ENCODE data around the gene ROR2.

The ROR2 gene

DNA sequence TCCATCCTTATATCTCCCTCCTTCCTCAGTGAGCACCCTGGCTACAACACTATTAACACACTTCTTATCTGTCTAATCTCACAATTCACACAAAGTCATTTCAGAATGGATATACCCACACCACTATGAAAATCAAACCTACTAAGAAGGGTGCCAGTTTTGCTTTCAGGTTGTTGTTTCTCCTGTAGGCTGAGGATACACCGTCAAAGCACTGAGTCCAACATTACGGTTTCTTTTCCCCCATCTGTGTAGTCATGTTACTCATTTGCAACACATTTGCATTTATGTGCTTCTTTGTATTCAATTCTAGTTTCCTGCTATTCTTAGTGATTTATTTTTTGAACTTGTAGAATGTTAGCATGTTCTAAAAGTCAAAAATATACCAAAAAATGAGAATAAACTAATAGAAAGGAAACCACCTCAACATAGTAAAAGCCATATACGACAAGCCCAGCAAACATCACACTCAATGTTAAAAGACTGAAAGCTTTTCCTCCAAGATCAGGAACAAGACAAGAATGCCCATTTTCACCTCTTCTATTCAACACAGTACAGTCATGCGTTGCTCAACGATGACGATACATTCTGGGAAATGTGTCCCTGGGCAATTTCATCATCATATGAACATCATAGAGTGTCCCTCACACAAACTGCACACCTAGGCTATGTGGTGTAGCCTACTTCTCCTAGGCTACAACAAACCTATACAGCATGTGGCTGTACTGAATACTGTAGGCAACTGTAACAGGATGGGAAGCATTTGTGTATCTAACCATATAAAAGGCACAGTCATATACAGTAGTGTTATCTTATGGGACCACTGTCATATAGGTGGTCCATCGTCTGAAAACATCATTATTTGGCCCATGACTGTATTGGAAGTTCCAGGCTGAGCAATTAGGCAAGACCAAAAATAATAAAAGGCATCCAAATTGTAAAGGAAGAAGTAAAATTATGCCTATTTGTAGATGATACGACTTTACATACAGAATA, 6.3 kb downstream of the ROR2 start:
- peak in 1 of 2 experiments; percentile 19 for DNase-seq

GRCh38 chr9:91942201-91942600, 7.8 kb downstream of the ROR2 start:
- no peak for TF ChIP-seq GATA1 (IDR thresholded peaks at IDR 0.05; ENCODE audit: low read depth, low read length)
- no peak for TF ChIP-seq POLR2A (IDR thresholded peaks at IDR 0.05; ENCODE audit: low read length)
- DNase-seq: no peak

More for the DNA sequence above, 6.3 kb downstream of the ROR2 start:
- TF ChIP-seq POLR2A (IDR thresholded peaks at IDR 0.05; ENCODE audit: low read length) (no peak), GATA1 (IDR thresholded peaks at IDR 0.05; ENCODE audit: low read depth, low read length) (no peak)

DNA sequence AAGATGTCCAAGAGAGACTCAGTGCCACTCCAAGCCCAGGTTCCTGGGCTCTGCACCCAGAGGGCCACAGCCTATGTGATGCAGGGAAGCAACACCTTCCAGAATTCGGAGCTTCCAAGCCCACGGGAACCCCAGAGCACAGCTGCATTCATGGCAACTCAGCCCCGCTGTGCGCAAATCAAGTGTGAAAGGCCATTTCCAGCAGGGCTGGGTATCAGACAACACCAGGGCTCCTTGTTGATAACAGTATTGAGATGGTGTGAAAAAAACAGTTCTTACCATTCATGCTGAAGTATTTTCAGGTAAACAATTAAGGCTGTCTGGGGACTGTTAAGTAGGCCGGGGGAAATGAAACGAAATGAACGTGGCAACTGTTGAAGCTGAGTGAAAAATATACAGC, 10.1 kb downstream of the ROR2 start:
- no peak for DNase-seq
- TF ChIP-seq POLR2A (IDR thresholded peaks at IDR 0.05; ENCODE audit: low read length) (no peak), GATA1 (IDR thresholded peaks at IDR 0.05; ENCODE audit: low read depth, low read length) (no peak)

DNA sequence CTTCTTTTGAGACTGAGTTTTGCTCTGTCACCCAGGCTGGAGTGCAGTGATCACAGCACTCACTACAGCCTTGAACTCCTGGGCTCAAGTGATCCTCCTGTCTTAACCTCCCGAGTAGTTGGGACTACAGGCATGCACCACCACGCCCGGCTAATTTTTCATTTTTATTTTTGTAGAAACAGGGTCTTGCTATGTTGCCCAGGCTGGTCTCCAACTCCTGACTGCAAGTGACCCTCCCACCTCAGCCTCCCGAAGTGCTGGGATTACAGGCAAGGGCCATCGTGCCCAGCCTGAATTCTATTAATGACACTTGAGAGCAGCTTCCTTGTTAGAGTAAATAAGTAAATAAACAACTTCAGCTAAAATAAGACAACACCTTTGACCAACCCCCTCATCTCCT, 12.3 kb downstream of the ROR2 start:
- TF ChIP-seq GATA1 (IDR thresholded peaks at IDR 0.05; ENCODE audit: low read depth, low read length) (no peak), POLR2A (IDR thresholded peaks at IDR 0.05; ENCODE audit: low read length) (no peak)
- no peak for DNase-seq

- DNase-seq: no peak
- TF ChIP-seq GATA1 (IDR thresholded peaks at IDR 0.05; ENCODE audit: low read depth, low read length) (no peak), POLR2A (IDR thresholded peaks at IDR 0.05; ENCODE audit: low read length) (no peak)
Measured at GRCh38 chr9:91937056-91937455, 13.0 kb downstream of the ROR2 start.

GRCh38 chr9:91935805-91936514, 14.1 kb downstream of the ROR2 start:
- TF ChIP-seq POLR2A (IDR thresholded peaks at IDR 0.05; ENCODE audit: low read length) (no peak), GATA1 (IDR thresholded peaks at IDR 0.05; ENCODE audit: low read depth, low read length) (no peak)
- no peak for DNase-seq

GRCh38 chr9:91935066-91935749, 14.8 kb downstream of the ROR2 start:
- DNase-seq: no peak
- TF ChIP-seq GATA1 (IDR thresholded peaks at IDR 0.05; ENCODE audit: low read depth, low read length) (no peak), POLR2A (IDR thresholded peaks at IDR 0.05; ENCODE audit: low read length) (no peak)

DNA sequence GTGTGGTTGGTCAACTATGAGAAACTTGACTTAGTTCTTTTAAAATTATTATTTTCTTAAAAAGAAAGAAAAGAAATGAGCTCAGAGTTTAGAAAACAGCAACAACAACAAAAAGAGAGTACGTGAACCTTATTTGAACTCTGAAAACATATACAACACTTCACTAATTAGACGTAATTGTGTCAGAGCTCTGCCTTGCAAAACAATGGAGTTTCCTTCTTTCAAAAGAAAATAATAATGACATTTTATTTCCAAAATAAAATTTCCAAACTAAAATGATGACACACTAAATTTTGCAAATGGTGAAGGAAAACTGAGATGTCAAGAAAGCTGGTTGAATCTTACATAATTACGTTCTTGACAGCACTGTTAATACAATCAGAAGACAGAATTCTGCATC, 15.4 kb downstream of the ROR2 start:
- no peak for TF ChIP-seq GATA1 (IDR thresholded peaks at IDR 0.05; ENCODE audit: low read depth, low read length)
- no peak for TF ChIP-seq POLR2A (IDR thresholded peaks at IDR 0.05; ENCODE audit: low read length)
- no peak for DNase-seq

DNA sequence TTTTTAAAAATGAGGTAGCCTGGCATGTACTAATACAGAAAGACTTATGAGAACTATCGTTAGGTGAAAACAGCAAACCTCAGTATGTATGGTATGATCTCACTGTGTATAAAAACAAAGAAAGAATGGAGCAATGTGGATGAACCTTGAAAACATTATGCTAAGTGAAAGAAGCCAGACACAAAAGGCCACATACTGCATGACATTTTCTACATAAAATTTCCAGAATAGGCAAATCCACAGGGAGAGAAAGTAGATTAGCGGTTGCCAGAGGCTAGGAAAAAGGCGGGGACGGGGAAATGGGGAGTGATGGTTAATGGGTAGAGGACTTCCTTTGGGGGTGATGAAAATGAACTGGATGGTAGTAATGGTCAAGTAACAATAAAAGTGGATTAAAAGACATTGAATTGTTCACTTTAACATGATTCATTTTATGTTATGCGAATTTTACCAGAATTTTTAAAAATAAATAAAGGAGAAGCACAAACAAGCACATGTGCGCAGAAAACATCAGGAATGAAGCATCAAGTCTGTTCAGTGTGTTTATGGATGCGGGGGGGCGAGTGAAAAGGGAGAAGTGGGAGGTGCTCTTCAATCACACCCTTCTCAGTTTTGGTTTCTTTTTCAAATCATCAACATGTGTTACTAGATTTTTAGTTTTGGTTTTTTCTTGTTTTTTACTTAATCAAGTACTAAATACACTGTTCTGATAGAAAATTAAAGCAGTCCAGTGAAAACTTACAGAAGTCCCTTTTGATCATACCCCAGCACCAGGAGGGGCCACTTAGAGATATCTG, 16.3 kb downstream of the ROR2 start:
- no peak for DNase-seq
- no peak for TF ChIP-seq GATA1 (IDR thresholded peaks at IDR 0.05; ENCODE audit: low read depth, low read length)

DNA sequence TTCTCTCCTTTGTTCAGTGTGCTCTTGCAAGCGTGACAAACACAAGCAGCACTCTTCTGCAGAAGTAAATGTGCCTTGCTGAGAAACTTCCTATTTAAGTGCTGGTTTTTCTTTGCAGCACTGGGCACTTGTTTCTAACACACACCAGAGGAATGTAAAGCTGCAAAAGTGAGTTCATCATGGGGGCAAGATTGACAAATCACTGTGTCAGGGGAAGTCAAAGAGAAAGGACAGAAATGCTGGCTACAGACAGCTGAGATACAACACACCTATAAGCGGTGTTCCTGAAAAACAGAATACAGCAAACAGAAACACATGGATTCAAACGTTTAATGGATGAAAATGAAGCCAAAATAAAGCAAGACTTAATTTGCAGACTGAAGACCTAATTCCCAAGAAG, 19.6 kb downstream of the ROR2 start:
- TF ChIP-seq GATA1 (IDR thresholded peaks at IDR 0.05; ENCODE audit: low read depth, low read length): no peak
- no peak for TF ChIP-seq POLR2A (IDR thresholded peaks at IDR 0.05; ENCODE audit: low read length)
- DNase-seq: peak; percentile 49 to 77

GRCh38 chr9:91929331-91929730, 20.7 kb downstream of the ROR2 start:
- TF ChIP-seq GATA1 (IDR thresholded peaks at IDR 0.05; ENCODE audit: low read depth, low read length) (no peak), POLR2A (IDR thresholded peaks at IDR 0.05; ENCODE audit: low read length) (no peak)
- DNase-seq: no peak

DNA sequence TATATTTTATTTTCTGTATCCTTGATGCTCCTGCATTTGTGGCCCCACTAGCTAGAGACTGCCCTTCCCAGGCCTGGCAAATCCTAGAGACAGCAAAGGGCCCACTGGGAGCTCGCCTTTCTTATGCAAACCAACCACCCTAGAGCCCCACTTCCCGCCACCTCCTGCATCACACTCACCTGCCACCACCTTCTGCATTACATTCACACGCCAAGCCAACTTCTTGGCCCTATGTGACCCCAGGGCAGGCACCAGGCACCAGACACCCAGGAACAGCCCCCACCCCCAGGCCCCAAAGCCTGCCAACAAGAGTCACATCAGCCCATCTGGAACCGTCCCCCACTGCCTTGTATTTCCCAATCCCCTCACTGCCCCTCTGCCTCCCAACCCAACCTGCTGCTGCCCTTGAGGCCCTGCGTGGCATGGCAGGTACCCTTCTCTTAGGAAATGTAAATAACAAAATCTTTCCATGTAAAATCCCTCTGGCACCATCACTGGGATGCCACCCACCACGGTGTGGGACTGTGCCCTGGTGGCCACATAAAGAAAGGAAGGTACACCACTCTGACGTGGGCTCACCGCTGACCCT, 22.0 kb downstream of the ROR2 start:
- TF ChIP-seq GATA1 (IDR thresholded peaks at IDR 0.05; ENCODE audit: low read depth, low read length) (no peak), POLR2A (IDR thresholded peaks at IDR 0.05; ENCODE audit: low read length) (no peak)
- no peak for DNase-seq

- TF ChIP-seq GATA1 (IDR thresholded peaks at IDR 0.05; ENCODE audit: low read depth, low read length) (no peak), POLR2A (IDR thresholded peaks at IDR 0.05; ENCODE audit: low read length) (no peak)
- no peak for DNase-seq
Measured at GRCh38 chr9:91924090-91924489, 25.9 kb downstream of the ROR2 start.
